A549 (cell line): Measurements from ENCODE around the gene CCDC33. TPM values are rescaled to one million over a fixed set of nuclear protein-coding genes. Genes with fewer than 3 reads are reported as not detected.

Source experiments
- ATAC-seq, 2 experiments: fragments of 200-7000 bp in 1 of 2; fragments of >200 bp in 1 of 2; cut with Nextera tagmentation in 1 of 2; cut with Tn5 transposase in 1 of 2; 3 replicates each; pipeline versions ENCODE4 v1.8.0 to v1.9.1; 2018 to 2020; ENCODE audit warnings: mild to moderate bottlenecking in 1 of 2, moderate library complexity in 1 of 2
- CTCF ChIA-PET: fragments of 300-600 bp; sonication (Branson Sonifier 250); formaldehyde crosslinking; extraction: SDS; loops from one replicate; lab custom pipeline; 2021; ENCODE audit warnings: antibody characterized with exemption, inconsistent platforms; lab: Yijun Ruan, JAX
- POLR2A ChIA-PET: fragments of 350-600 bp; formaldehyde crosslinking; extraction: SDS; loops from one replicate; lab custom pipeline; 2021; ENCODE audit warnings: antibody characterized with exemption, inconsistent platforms; lab: Yijun Ruan, JAX
- DNase-seq, 2 experiments: peaks; one replicate each; pipeline versions ENCODE4 v3.0.0 to v3.0.0-alpha.2; 2011 to 2016; ENCODE audit warnings: low read depth in 1 of 2, low spot score in 1 of 2
- FAIRE-seq: peaks from 2 replicates; lab custom pipeline; 2011; peaks lifted over from hg19 to GRCh38; lab: Jason Lieb, UNC
- H3K27ac ChIP-seq, 2 experiments: fragments of >200 bp; sonication (Bioruptor Twin); formaldehyde crosslinking; 3 replicates each; pipeline ENCODE4 v1.5.1; 2016 to 2017
- H3K4me1 ChIP-seq: fragments of >200 bp; sonication (Bioruptor Twin); formaldehyde crosslinking; 3 replicates; pipeline ENCODE4 v1.6.1; 2016
- H3K4me2 ChIP-seq: fragments of >200 bp; sonication (Bioruptor Twin); formaldehyde crosslinking; 3 replicates; pipeline ENCODE4 v1.6.1; 2016
- H3K4me3 ChIP-seq: fragments of >200 bp; sonication (Bioruptor Twin); formaldehyde crosslinking; 3 replicates; pipeline ENCODE4 v1.5.1; 2016
- H3K9me3 ChIP-seq: fragments of >200 bp; sonication (Bioruptor Twin); formaldehyde crosslinking; 3 replicates; pipeline ENCODE4 v1.6.1; 2016
- ATOH8 ChIP-seq: fragments of 250-450 bp; sonication (Bioruptor Pico); IDR thresholded peaks from 2 replicates; pipeline ENCODE4 v1.5.0; 2020; ENCODE audit warnings: low read depth, mild to moderate bottlenecking, moderate library complexity
- CEBPB ChIP-seq, 2 experiments: fragments of >200 bp in 1 of 2; sonication (Bioruptor Twin) in 1 of 2; formaldehyde crosslinking in 1 of 2; IDR thresholded peaks; 2 replicates each; pipeline ENCODE4 v1.6.1; 2012 to 2016
- CHD2 ChIP-seq: fragments of 150-350 bp; IDR thresholded peaks from 2 replicates; pipeline ENCODE4 v1.6.1; 2014; ENCODE audit warnings: low read length; ENCODE audit not compliant: partially characterized antibody
- EHMT2 ChIP-seq: fragments of 200-600 bp; sonication (generic); IDR thresholded peaks from 2 replicates; pipeline ENCODE4 v1.6.1; 2016; ENCODE audit warnings: antibody characterized with exemption, low read depth, mild to moderate bottlenecking, moderate library complexity
- ELK1 ChIP-seq: fragments of 150-350 bp; IDR thresholded peaks from 2 replicates; pipeline ENCODE4 v1.6.1; 2014; ENCODE audit warnings: low read depth, mild to moderate bottlenecking, low read length
- ESRRA ChIP-seq: fragments of 150-350 bp; IDR thresholded peaks from 2 replicates; pipeline ENCODE4 v1.6.1; 2014; ENCODE audit warnings: mild to moderate bottlenecking, low read length, borderline replicate concordance
- FOSB ChIP-seq: fragments of 250-450 bp; sonication (Bioruptor Pico); IDR thresholded peaks from 2 replicates; pipeline ENCODE4 v1.5.0; 2020; ENCODE audit warnings: mild to moderate bottlenecking, moderate library complexity
- FOSL2 ChIP-seq, 2 experiments: fragments of 450-650 bp in 1 of 2; fragments of >200 bp in 1 of 2; sonication (Bioruptor Twin) in 1 of 2; formaldehyde crosslinking; IDR thresholded peaks; 2 replicates each; pipeline versions ENCODE4 v1.5.0 to v1.6.1; 2016 to 2020; ENCODE audit warnings: mild to moderate bottlenecking in 1 of 2, moderate library complexity in 1 of 2
- FOXS1 ChIP-seq: fragments of 250-450 bp; sonication (Bioruptor Pico); IDR thresholded peaks from 2 replicates; pipeline ENCODE4 v1.5.0; 2020; ENCODE audit warnings: mild to moderate bottlenecking, moderate library complexity
- HES2 ChIP-seq: fragments of >200 bp; sonication (Bioruptor Twin); formaldehyde crosslinking; IDR thresholded peaks from 2 replicates; pipeline ENCODE4 v1.6.1; 2016
- HOXA7 ChIP-seq: fragments of 250-450 bp; sonication (Bioruptor Pico); IDR thresholded peaks from 2 replicates; pipeline ENCODE4 v1.5.0; 2020; ENCODE audit warnings: mild to moderate bottlenecking, moderate library complexity
- JUNB ChIP-seq: fragments of >200 bp; sonication (Bioruptor Twin); formaldehyde crosslinking; IDR thresholded peaks from 2 replicates; pipeline ENCODE4 v1.6.1; 2016
- KDM5A ChIP-seq: fragments of 200-600 bp; sonication (generic); IDR thresholded peaks from 2 replicates; pipeline ENCODE4 v1.6.1; 2016; ENCODE audit warnings: antibody characterized with exemption, mild to moderate bottlenecking
- MAX ChIP-seq: IDR thresholded peaks from 2 replicates; pipeline ENCODE4 v1.6.1; 2012
- NFE2L2 ChIP-seq: fragments of 150-350 bp; conservative IDR thresholded peaks from 2 replicates; pipeline ENCODE4 v1.6.1; 2014; ENCODE audit warnings: low read length
- NPAS2 ChIP-seq: fragments of 250-450 bp; sonication (Bioruptor Pico); IDR thresholded peaks from 2 replicates; pipeline ENCODE4 v1.8.0; 2022; ENCODE audit warnings: mild to moderate bottlenecking, moderate library complexity, borderline replicate concordance
- PHF8 ChIP-seq: fragments of 200-600 bp; sonication (generic); IDR thresholded peaks from 2 replicates; pipeline ENCODE4 v1.6.1; 2016; ENCODE audit warnings: low read depth, mild to moderate bottlenecking, antibody characterized with exemption, moderate library complexity, borderline replicate concordance
- RAD21 ChIP-seq, 2 experiments: fragments of >200 bp in 1 of 2; sonication (Bioruptor Twin) in 1 of 2; formaldehyde crosslinking in 1 of 2; IDR thresholded peaks in 1 of 2; conservative IDR thresholded peaks in 1 of 2; 2 replicates in 1 of 2; 3 replicates in 1 of 2; pipeline ENCODE4 v1.6.1; 2012 to 2018; ENCODE audit warnings: inconsistent platforms in 1 of 2
- SREBF2 ChIP-seq: fragments of 450-650 bp; IDR thresholded peaks from 2 replicates; pipeline ENCODE4 v1.6.1; 2014; ENCODE audit warnings: mild to moderate bottlenecking, moderate library complexity
- USF2 ChIP-seq: fragments of 450-650 bp; IDR thresholded peaks from 2 replicates; pipeline ENCODE4 v1.6.1; 2014; ENCODE audit warnings: antibody characterized with exemption
- ZC3H11A ChIP-seq: fragments of 450-650 bp; IDR thresholded peaks from 2 replicates; pipeline ENCODE4 v1.6.1; 2014; ENCODE audit warnings: antibody characterized with exemption, mild to moderate bottlenecking
- ZNF302 ChIP-seq: fragments of 250-450 bp; sonication (Bioruptor Pico); IDR thresholded peaks from 2 replicates; pipeline ENCODE4 v1.9.0; 2021; ENCODE audit warnings: inconsistent platforms, mild to moderate bottlenecking, moderate library complexity
- ZSCAN20 ChIP-seq: fragments of 250-450 bp; sonication (Bioruptor Pico); IDR thresholded peaks from 2 replicates; pipeline ENCODE4 v1.8.0; 2022; ENCODE audit warnings: mild to moderate bottlenecking, moderate library complexity
- WGBS: methylation state at CpG from one replicate; pipeline ENCODE4 v1.1.6; 2017; ENCODE audit errors: missing lambda C conversion rate; 5-methylcytosine and 5-hydroxymethylcytosine counted together
- polyA plus RNA-seq, 4 experiments: library from polyadenylated mRNA; depleted of rRNA in 3 of 4; stranded (reverse); fragments of >200 nt; fragmentation: RNase III in 1 of 4; extraction: RNeasy Plus Mini Kit Qiagen cat#74134 plus additional on column Dnase treatment in 1 of 4; gene quantifications; 2 replicates in 3 of 4; 3 replicates in 1 of 4; pipeline ENCODE4 v1.2.3, GENCODE V29; 2011 to 2017

CCDC33 gene
- polyA plus RNA-seq, 2 of the 4 experiments (the other 2 are of a cell fraction) = 5.9 to 9.2 TPM

GRCh38 chr15:74384566-74384880, 148.4 kb downstream of the CCDC33 start (continued):
- TF ChIP-seq SREBF2 (no peak), RAD21 (conservative IDR thresholded peaks at IDR 0.05 in 1 of 2, IDR thresholded peaks at IDR 0.05 in 1 of 2) (no peak)
- TF ChIP-seq, all 56 proteins: peak for 0

- H3K4me1 ChIP-seq = peaks cover 13% of the 10 kb centered on the region
- ChIA-PET CTCF (interaction anchor here (1.0 to 23.0 kb wide), 7 partner anchors 9 to 104 kb away, joined by 3 to 681 read pairs (median 5); partner anchors contain the start of gene SEMA7A), POLR2A (no interaction called here)
- H3K27ac ChIP-seq = 0 out of 6 replicates have a peak overlapping the region, but pooled peaks of 1 of the 2 experiments have one; percentile 35
- no peak for FAIRE-seq
- H3K4me3 ChIP-seq = no peak overlapping the region
- WGBS = 52% methylated on average over 7 of the region's 8 CpGs
- peak in 1 of 2 experiments; percentile 10; a peak in 1 of 6 replicates for ATAC-seq
- no peak overlapping the region for H3K4me2 ChIP-seq
- no peaks in the 10 kb centered on the region for H3K9me3 ChIP-seq
- TF ChIP-seq ZNF302 (CRISPR knock-in tag) = no peak
- TF ChIP-seq FOXS1 (CRISPR knock-in tag) = no peak
- TF ChIP-seq FOSB (CRISPR knock-in tag) = no peak
- TF ChIP-seq HES2 = no peak
- no peak for TF ChIP-seq ELK1
- no peak for TF ChIP-seq EHMT2
- TF ChIP-seq PHF8 = no peak
- no peak for TF ChIP-seq ZSCAN20 (CRISPR knock-in tag)
- TF ChIP-seq FOSL2 (IDR thresholded peaks at IDR 0.05) = no peak
- TF ChIP-seq FOSL2 (CRISPR knock-in tag; IDR thresholded peaks at IDR 0.05) = no peak
- no peak for TF ChIP-seq HOXA7 (CRISPR knock-in tag)
- no peak for TF ChIP-seq ZC3H11A
- no peak for TF ChIP-seq ATOH8
- TF ChIP-seq KDM5A = no peak
- no peak for TF ChIP-seq USF2
- TF ChIP-seq CHD2 = no peak
- TF ChIP-seq NFE2L2 = no peak
- no peak for TF ChIP-seq JUNB
- TF ChIP-seq CEBPB (IDR thresholded peaks at IDR 0.05) = no peak
- TF ChIP-seq MAX = no peak
- TF ChIP-seq, all 56 proteins: peak for 0
- peak in 1 of 2 experiments; percentile 28 for DNase-seq
These were observed 148.9 kb downstream of the CCDC33 start for GRCh38 chr15:74384881-74385643.

GRCh38 chr15:74385733-74386132, 149.6 kb downstream of the CCDC33 start:
- H3K4me2 ChIP-seq = no peak overlapping the region
- CTCF ChIA-PET = interaction anchor here (1.4 to 23.0 kb wide), 5 partner anchors 10 to 49 kb away, joined by 3 to 681 read pairs (median 5); partner anchors contain the start of gene SEMA7A
- WGBS = 92% methylated on average over 6 of the region's 6 CpGs
- H3K4me3 ChIP-seq = no peak overlapping the region
- FAIRE-seq (no peak), DNase-seq (no peak), ATAC-seq (no peak)
- TF ChIP-seq NPAS2 (CRISPR knock-in tag) (no peak), ESRRA (no peak)
- POLR2A ChIA-PET = no interaction called here
- H3K27ac ChIP-seq = no peak overlapping the region
- no peaks in the 10 kb centered on the region for H3K9me3 ChIP-seq
- peaks cover 13% of the 10 kb centered on the region for H3K4me1 ChIP-seq
